Ovary (tissue), 3 donors: ENCODE results near the gene E2F4.

Experiments used
- POLR2A ChIP-seq: fragments of 450-650 bp; IDR thresholded peaks from one replicate; pipeline ENCODE4 v1.6.1; 2017; ENCODE audit warnings: antibody characterized with exemption, mild to moderate bottlenecking, moderate library complexity
- TF ChIP-seq, protein P1 (sequence below), 3 donors: fragments of 450-650 bp in 2 of 3; fragments of 200-600 bp in 1 of 3; IDR thresholded peaks; one replicate each; pipeline versions ENCODE4 v1.5.1 to v1.8.0; 2016 to 2022; ENCODE audit warnings: antibody characterized with exemption in 3 of 3, mild to moderate bottlenecking in 1 of 3
- donor health status: DM: no; HTN: no; CAD: no.

DNA sequence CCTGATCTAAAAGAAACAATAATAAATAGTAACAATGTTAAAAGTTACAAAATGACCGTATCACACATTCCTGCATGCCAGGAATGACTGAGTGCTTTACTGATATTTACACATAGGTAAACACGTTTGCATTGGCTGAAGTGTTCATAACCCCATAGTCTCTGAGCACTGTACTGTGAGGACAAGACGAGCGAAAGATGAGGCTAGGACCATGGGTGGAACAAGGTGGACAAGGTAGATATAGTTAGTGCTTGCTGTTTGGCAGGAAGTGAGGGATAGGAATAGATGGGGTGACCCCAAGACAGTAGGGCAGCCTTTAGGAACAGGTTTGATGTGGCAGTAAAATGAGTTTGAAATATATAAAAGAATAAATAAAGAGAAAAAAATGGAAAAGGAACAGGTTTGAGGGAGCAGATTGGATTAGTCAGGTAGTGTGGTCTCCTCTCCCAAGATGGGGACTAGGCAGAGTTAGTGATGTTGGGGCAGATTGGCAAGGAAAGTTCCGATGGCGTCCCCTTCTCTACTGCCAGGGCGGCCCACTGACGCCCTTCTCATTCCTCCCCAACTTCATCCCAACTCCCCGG lies 452 bp upstream of the E2F4 start:
- TF ChIP-seq, protein P1, sequence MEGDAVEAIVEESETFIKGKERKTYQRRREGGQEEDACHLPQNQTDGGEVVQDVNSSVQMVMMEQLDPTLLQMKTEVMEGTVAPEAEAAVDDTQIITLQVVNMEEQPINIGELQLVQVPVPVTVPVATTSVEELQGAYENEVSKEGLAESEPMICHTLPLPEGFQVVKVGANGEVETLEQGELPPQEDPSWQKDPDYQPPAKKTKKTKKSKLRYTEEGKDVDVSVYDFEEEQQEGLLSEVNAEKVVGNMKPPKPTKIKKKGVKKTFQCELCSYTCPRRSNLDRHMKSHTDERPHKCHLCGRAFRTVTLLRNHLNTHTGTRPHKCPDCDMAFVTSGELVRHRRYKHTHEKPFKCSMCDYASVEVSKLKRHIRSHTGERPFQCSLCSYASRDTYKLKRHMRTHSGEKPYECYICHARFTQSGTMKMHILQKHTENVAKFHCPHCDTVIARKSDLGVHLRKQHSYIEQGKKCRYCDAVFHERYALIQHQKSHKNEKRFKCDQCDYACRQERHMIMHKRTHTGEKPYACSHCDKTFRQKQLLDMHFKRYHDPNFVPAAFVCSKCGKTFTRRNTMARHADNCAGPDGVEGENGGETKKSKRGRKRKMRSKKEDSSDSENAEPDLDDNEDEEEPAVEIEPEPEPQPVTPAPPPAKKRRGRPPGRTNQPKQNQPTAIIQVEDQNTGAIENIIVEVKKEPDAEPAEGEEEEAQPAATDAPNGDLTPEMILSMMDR (IDR thresholded peaks at IDR 0.05): no peak
- no peak for TF ChIP-seq POLR2A
